Liver (tissue), 9 donors: ENCODE data around the gene PYGM. TPM values are rescaled to one million over a fixed set of nuclear protein-coding genes. Genes with fewer than 3 reads are reported as not detected.

Experiments used
- DNase-seq: peaks from one replicate; pipeline ENCODE4 v3.0.0-alpha.2; 2017; ENCODE audit warnings: low spot score
- H3K27ac ChIP-seq, 2 donors: one replicate each; pipeline ENCODE4 v1.7.0; 2013; ENCODE audit warnings: inconsistent platforms in 2 of 2, low read length in 2 of 2, control low read depth in 1 of 2, low read depth in 1 of 2, mild to moderate bottlenecking in 1 of 2
- H3K27me3 ChIP-seq, 4 donors: one replicate each; pipeline versions ENCODE4 v1.6.1 to v1.7.0; 2013; ENCODE audit warnings: low read length in 3 of 4, inconsistent platforms in 1 of 4, mild to moderate bottlenecking in 1 of 4, moderate library complexity in 1 of 4; ENCODE audit not compliant: control insufficient read depth in 4 of 4, insufficient read depth in 4 of 4
- H3K36me3 ChIP-seq, 4 donors: one replicate each; pipeline versions ENCODE4 v1.6.1 to v1.7.0; 2013; ENCODE audit warnings: low read length in 3 of 4, mild to moderate bottlenecking in 3 of 4, low read depth in 1 of 4, moderate library complexity in 1 of 4; ENCODE audit not compliant: control insufficient read depth in 4 of 4, insufficient read depth in 3 of 4
- H3K4me1 ChIP-seq, 4 donors: one replicate each; pipeline versions ENCODE4 v1.6.1 to v1.7.0; 2013; ENCODE audit warnings: low read length in 3 of 4, mild to moderate bottlenecking in 3 of 4, moderate library complexity in 1 of 4; ENCODE audit not compliant: control insufficient read depth in 4 of 4, insufficient read depth in 4 of 4
- H3K4me3 ChIP-seq, 3 donors: one replicate each; pipeline versions ENCODE4 v1.6.1 to v1.7.0; 2013; ENCODE audit warnings: low read length in 3 of 3, control low read depth in 1 of 3, low read depth in 1 of 3, mild to moderate bottlenecking in 1 of 3
- H3K9ac ChIP-seq, 2 donors: one replicate each; pipeline ENCODE4 v1.7.0; 2013; ENCODE audit warnings: low read length in 2 of 2, mild to moderate bottlenecking in 2 of 2, moderate library complexity in 2 of 2, control low read depth in 1 of 2, low read depth in 1 of 2
- H3K9me3 ChIP-seq, 4 donors: one replicate each; pipeline versions ENCODE4 v1.6.1 to v1.7.0; 2013; ENCODE audit warnings: low read length in 3 of 4; ENCODE audit not compliant: control insufficient read depth in 4 of 4
- EGR1 ChIP-seq, 2 donors: IDR thresholded peaks; 2 replicates each; pipeline ENCODE4 v1.6.1; 2016 to 2018; ENCODE audit warnings: antibody characterized with exemption in 2 of 2, low read depth in 2 of 2
- FOXA1 ChIP-seq: IDR thresholded peaks from 2 replicates; pipeline ENCODE4 v1.6.1; 2016; ENCODE audit warnings: antibody characterized with exemption
- FOXA2 ChIP-seq: IDR thresholded peaks from 2 replicates; pipeline ENCODE4 v1.6.1; 2016; ENCODE audit warnings: antibody characterized with exemption
- GABPA ChIP-seq, 2 donors: IDR thresholded peaks in 1 of 2; conservative IDR thresholded peaks in 1 of 2; 2 replicates each; pipeline ENCODE4 v1.6.1; 2016; ENCODE audit warnings: antibody characterized with exemption in 2 of 2, mild to moderate bottlenecking in 1 of 2, moderate library complexity in 1 of 2
- HNF4A ChIP-seq, 2 donors: conservative IDR thresholded peaks; 2 replicates each; pipeline ENCODE4 v1.6.1; 2016; ENCODE audit warnings: antibody characterized with exemption in 2 of 2, mild to moderate bottlenecking in 2 of 2
- HNF4G ChIP-seq: IDR thresholded peaks from 2 replicates; pipeline ENCODE4 v1.6.1; 2016; ENCODE audit warnings: antibody characterized with exemption
- JUND ChIP-seq, 2 donors: IDR thresholded peaks; 2 replicates each; pipeline ENCODE4 v1.6.1; 2016; ENCODE audit warnings: antibody characterized with exemption in 2 of 2
- NR2F2 ChIP-seq: IDR thresholded peaks from 2 replicates; pipeline ENCODE4 v1.6.1; 2016; ENCODE audit warnings: antibody characterized with exemption
- RAD21 ChIP-seq, 2 donors: IDR thresholded peaks; 2 replicates each; pipeline ENCODE4 v1.6.1; 2016; ENCODE audit warnings: antibody characterized with exemption in 2 of 2, mild to moderate bottlenecking in 2 of 2
- RXRA ChIP-seq, 2 donors: IDR thresholded peaks; 2 replicates each; pipeline ENCODE4 v1.6.1; 2017 to 2018; ENCODE audit warnings: antibody characterized with exemption in 2 of 2, mild to moderate bottlenecking in 1 of 2
- SP1 ChIP-seq: IDR thresholded peaks from 2 replicates; pipeline ENCODE4 v1.6.1; 2018; ENCODE audit warnings: antibody characterized with exemption, mild to moderate bottlenecking
- TAF1 ChIP-seq: conservative IDR thresholded peaks from 2 replicates; pipeline ENCODE4 v1.6.1; 2016; ENCODE audit warnings: antibody characterized with exemption, mild to moderate bottlenecking
- YY1 ChIP-seq: IDR thresholded peaks from 2 replicates; pipeline ENCODE4 v1.6.1; 2016; ENCODE audit warnings: antibody characterized with exemption, mild to moderate bottlenecking
- WGBS: extraction: QIAGEN DNeasy Blood & Tissue Kit; methylation state at CpG from one replicate; pipeline ENCODE4 v1.1.7; 2013; 5-methylcytosine and 5-hydroxymethylcytosine counted together
- polyA plus RNA-seq, 2 donors: library from polyadenylated mRNA; stranded (reverse) in 1 of 2; unstranded in 1 of 2; fragments of 200-250 nt in 1 of 2; fragments of >200 nt in 1 of 2; fragmentation: Nextera tagmentation in 1 of 2; extraction: Ambion mirVana in 1 of 2; gene quantifications; one replicate each; pipeline versions ENCODE4 v1.2.1 to v1.2.3, GENCODE V29; 2013 to 2015
- total RNA-seq, 2 donors: library from RNA; depleted of rRNA; stranded (reverse); fragments of >200 nt; gene quantifications; one replicate each; pipeline ENCODE4 v1.2.3, GENCODE V29; 2014
- TF ChIP-seq, protein P1 (sequence below): IDR thresholded peaks from 2 replicates; pipeline ENCODE4 v1.6.1; 2016; ENCODE audit warnings: antibody characterized with exemption
- TF ChIP-seq, protein P2 (sequence below): IDR thresholded peaks from 2 replicates; pipeline ENCODE4 v1.6.1; 2016; ENCODE audit warnings: antibody characterized with exemption
- TF ChIP-seq, protein P3 (sequence below): fragments of 150-350 bp; IDR thresholded peaks from 2 replicates; pipeline ENCODE4 v1.5.1; 2017; ENCODE audit warnings: improper control_type of control experiment, low read depth, low read length; ENCODE audit not compliant: missing input control
- TF ChIP-seq, protein P4 (sequence below): IDR thresholded peaks from 2 replicates; pipeline ENCODE4 v1.6.1; 2016; ENCODE audit warnings: antibody characterized with exemption, mild to moderate bottlenecking
- TF ChIP-seq, protein P5 (sequence below): IDR thresholded peaks from 2 replicates; pipeline ENCODE4 v1.6.1; 2016; ENCODE audit warnings: antibody characterized with exemption
- donor health status: healthy.
- donor health status: healthy.
- donor health status: healthy.
- donor health status: healthy.
- donor health status: healthy.

PYGM gene
- total and polyA plus RNA-seq, 4 donors, result 0.23 to 1.3 (median 0.29) TPM

DNA sequence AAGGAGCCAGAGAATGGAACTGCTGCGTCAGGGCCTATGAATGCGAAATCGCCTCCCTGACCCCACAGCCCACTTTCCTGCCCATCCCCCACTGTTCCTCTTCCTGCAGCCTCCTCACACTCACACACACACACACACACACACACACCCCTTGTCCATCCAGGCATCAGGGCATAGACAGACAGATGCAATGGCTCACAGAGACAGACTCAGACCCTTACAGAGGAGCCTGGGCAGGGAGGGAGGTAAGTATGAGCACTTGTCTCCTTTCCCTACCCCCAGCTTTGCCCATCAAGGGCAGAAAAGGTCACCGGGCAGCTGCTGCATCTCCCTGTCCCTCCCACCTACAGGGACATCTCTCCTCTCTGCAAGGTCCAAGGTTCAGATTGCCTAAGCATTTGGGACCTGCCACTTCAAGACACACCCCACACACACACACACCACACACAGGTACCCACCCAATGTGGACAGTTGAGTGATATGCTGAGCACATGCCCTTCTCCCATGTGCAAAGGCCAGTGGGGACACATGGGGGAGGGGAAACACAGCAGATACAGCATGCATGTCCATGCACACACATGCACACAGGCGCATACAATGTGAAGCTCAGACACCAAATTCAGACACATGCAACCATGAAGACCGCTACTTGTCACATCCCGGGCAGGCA is 34.8 kb downstream of the PYGM start:
- peaks cover 0 to 2% (median under 1%) of the 10 kb centered on the region in 4 donors for H3K27me3 ChIP-seq
- no peak overlapping the region for H3K27ac ChIP-seq
- no peak overlapping the region for H3K4me3 ChIP-seq
- 41% methylated on average over 7 of the region's 7 CpGs for WGBS
- no peak overlapping the region for H3K9ac ChIP-seq
- DNase-seq, result peak; percentile 57
- H3K36me3 ChIP-seq, result no peaks in the 10 kb centered on the region
- H3K9me3 ChIP-seq, result no peaks in the 10 kb centered on the region
- H3K4me1 ChIP-seq, result peaks cover 14 to 43% (median 41%) of the 10 kb centered on the region in 4 donors
- TF ChIP-seq, protein P1, sequence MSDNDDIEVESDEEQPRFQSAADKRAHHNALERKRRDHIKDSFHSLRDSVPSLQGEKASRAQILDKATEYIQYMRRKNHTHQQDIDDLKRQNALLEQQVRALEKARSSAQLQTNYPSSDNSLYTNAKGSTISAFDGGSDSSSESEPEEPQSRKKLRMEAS, result no peak
- peak; percentile 90 to 96 for TF ChIP-seq HNF4A (conservative IDR thresholded peaks at IDR 0.05)
- TF ChIP-seq EGR1 (IDR thresholded peaks at IDR 0.05; ENCODE audit: low read depth in 2 of 2), result no peak
- peak in 1 of 2 donors; percentile 39 for TF ChIP-seq GABPA (IDR thresholded peaks at IDR 0.05 in 1 of 2, conservative IDR thresholded peaks at IDR 0.05 in 1 of 2)
- TF ChIP-seq, protein P2, sequence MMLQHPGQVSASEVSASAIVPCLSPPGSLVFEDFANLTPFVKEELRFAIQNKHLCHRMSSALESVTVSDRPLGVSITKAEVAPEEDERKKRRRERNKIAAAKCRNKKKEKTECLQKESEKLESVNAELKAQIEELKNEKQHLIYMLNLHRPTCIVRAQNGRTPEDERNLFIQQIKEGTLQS, result no peak
- TF ChIP-seq RAD21 (IDR thresholded peaks at IDR 0.05), result no peak
- TF ChIP-seq, protein P3, sequence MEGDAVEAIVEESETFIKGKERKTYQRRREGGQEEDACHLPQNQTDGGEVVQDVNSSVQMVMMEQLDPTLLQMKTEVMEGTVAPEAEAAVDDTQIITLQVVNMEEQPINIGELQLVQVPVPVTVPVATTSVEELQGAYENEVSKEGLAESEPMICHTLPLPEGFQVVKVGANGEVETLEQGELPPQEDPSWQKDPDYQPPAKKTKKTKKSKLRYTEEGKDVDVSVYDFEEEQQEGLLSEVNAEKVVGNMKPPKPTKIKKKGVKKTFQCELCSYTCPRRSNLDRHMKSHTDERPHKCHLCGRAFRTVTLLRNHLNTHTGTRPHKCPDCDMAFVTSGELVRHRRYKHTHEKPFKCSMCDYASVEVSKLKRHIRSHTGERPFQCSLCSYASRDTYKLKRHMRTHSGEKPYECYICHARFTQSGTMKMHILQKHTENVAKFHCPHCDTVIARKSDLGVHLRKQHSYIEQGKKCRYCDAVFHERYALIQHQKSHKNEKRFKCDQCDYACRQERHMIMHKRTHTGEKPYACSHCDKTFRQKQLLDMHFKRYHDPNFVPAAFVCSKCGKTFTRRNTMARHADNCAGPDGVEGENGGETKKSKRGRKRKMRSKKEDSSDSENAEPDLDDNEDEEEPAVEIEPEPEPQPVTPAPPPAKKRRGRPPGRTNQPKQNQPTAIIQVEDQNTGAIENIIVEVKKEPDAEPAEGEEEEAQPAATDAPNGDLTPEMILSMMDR, result no peak
- no peak for TF ChIP-seq FOXA1
- TF ChIP-seq RXRA (IDR thresholded peaks at IDR 0.05), result peak; percentile 37 to 82
- peak; percentile 46 for TF ChIP-seq SP1
- TF ChIP-seq, protein P4, sequence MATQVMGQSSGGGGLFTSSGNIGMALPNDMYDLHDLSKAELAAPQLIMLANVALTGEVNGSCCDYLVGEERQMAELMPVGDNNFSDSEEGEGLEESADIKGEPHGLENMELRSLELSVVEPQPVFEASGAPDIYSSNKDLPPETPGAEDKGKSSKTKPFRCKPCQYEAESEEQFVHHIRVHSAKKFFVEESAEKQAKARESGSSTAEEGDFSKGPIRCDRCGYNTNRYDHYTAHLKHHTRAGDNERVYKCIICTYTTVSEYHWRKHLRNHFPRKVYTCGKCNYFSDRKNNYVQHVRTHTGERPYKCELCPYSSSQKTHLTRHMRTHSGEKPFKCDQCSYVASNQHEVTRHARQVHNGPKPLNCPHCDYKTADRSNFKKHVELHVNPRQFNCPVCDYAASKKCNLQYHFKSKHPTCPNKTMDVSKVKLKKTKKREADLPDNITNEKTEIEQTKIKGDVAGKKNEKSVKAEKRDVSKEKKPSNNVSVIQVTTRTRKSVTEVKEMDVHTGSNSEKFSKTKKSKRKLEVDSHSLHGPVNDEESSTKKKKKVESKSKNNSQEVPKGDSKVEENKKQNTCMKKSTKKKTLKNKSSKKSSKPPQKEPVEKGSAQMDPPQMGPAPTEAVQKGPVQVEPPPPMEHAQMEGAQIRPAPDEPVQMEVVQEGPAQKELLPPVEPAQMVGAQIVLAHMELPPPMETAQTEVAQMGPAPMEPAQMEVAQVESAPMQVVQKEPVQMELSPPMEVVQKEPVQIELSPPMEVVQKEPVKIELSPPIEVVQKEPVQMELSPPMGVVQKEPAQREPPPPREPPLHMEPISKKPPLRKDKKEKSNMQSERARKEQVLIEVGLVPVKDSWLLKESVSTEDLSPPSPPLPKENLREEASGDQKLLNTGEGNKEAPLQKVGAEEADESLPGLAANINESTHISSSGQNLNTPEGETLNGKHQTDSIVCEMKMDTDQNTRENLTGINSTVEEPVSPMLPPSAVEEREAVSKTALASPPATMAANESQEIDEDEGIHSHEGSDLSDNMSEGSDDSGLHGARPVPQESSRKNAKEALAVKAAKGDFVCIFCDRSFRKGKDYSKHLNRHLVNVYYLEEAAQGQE, result no peak
- no peak for TF ChIP-seq HNF4G
- TF ChIP-seq YY1, result no peak
- TF ChIP-seq, protein P5, sequence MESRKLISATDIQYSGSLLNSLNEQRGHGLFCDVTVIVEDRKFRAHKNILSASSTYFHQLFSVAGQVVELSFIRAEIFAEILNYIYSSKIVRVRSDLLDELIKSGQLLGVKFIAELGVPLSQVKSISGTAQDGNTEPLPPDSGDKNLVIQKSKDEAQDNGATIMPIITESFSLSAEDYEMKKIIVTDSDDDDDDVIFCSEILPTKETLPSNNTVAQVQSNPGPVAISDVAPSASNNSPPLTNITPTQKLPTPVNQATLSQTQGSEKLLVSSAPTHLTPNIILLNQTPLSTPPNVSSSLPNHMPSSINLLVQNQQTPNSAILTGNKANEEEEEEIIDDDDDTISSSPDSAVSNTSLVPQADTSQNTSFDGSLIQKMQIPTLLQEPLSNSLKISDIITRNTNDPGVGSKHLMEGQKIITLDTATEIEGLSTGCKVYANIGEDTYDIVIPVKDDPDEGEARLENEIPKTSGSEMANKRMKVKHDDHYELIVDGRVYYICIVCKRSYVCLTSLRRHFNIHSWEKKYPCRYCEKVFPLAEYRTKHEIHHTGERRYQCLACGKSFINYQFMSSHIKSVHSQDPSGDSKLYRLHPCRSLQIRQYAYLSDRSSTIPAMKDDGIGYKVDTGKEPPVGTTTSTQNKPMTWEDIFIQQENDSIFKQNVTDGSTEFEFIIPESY, result no peak
- TF ChIP-seq TAF1, result no peak
- TF ChIP-seq JUND (IDR thresholded peaks at IDR 0.05), result no peak
- peak; percentile 19 for TF ChIP-seq FOXA2
- TF ChIP-seq NR2F2, result no peak
